GM12874 (cell line): ENCODE results near the gene RAPGEFL1.

Experiments
- CTCF ChIP-seq: IDR thresholded peaks from 2 replicates; pipeline ENCODE4 v1.5.1; 2011; ENCODE audit warnings: low read depth, mild to moderate bottlenecking, control low read depth, low read length, moderate library complexity; ENCODE audit not compliant: insufficient read depth

RAPGEFL1 gene

DNA sequence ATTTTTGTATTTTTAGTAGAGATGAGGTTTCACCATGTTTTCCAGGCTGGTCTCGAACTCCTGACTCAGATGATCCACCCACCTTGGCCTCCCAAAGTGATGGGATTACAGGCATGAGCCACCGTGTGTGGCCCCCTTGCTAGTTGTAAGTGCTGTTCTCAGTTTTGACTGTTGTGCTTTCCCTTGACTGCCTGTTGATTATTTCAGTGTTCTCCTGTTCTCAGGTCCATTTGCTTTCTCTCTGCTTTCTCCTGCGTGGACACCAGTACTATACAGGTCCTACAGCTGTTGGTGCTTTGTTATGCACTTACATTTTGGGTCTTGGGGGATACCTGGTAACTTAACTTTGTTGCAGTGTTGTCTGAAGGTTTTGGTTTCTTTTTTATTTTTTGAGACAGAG lies 28.7 kb upstream of the RAPGEFL1 start:
- no peak for TF ChIP-seq CTCF

- no peak for TF ChIP-seq CTCF
These were observed 27.0 kb upstream of the RAPGEFL1 start for GRCh38 chr17:40150276-40150675.

DNA sequence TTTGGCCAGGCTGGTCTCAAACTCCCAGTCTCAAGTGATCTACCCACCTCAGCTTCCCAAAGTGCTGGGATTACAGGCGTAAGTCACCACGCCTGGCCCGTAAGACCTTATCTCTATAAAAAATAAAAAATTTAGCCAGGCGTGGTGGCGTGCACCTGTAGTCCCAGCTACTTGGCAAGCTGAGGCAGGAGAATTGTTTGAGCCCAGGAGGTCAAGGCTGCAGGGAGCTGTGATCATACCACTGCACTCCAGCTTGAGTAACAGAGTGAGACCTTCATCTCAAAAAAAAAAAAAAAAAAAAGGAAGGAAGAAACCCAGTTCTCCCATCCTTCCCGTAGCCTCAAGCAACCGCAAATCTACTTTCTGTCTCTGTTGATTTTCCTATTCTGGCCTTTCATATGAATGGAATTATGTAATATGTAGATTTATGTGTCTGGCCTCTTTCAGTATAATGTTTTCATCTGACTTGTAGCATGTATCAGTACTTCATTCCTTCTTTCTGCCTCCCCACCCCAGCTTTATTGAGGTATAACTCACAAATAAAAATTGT lies 25.8 kb upstream of the RAPGEFL1 start:
- TF ChIP-seq CTCF, result no peak

DNA sequence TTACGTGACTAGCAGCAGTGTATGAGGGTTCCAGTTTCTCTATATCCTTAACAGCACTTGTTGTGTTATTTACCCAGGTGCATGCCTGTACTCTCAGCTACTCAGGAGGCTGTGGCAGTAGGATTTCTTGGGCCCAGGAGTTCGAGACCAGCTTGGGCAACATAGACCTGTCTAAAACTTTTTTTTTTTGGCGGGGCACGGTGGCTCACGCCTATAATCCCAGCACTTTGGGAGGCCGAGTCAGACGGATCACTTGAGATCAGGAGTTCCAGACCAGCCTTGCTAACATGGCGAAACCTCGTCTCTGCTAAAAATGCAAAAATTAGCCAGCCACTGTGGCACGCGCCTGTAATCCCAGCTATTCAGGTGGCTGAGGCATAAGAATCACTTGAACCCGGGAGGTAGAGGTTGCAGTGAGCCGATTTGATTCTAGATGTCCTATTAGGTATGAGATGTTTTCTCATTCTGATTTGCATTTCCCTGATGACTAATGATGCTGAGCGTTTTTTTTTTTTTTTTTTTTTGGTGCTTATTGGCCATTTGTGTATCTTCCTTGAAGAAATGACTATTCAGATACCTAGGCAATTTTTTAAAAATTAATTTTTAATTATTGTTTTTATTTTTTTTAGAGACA lies 23.6 kb upstream of the RAPGEFL1 start:
- TF ChIP-seq CTCF, result no peak

DNA sequence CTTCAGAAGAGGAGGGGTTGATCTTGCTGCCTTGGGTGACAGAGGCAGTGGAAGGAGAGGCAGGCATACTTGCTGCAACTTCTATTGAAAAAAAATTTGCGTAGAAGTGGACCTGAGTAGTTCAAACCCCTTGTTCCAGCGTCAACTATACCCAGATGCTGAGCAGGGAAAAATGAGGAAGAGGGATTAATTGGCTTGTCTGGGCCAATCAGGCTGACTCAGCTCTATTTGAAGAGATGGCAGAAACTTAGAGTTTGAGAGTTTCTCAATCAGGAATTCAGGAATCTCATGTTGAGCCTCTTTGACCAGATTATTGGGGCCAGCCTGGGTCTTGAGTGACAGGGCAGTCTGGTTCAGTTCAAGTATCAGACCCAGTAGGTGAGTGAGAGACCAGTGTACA lies 19.3 kb upstream of the RAPGEFL1 start:
- TF ChIP-seq CTCF, result no peak

DNA sequence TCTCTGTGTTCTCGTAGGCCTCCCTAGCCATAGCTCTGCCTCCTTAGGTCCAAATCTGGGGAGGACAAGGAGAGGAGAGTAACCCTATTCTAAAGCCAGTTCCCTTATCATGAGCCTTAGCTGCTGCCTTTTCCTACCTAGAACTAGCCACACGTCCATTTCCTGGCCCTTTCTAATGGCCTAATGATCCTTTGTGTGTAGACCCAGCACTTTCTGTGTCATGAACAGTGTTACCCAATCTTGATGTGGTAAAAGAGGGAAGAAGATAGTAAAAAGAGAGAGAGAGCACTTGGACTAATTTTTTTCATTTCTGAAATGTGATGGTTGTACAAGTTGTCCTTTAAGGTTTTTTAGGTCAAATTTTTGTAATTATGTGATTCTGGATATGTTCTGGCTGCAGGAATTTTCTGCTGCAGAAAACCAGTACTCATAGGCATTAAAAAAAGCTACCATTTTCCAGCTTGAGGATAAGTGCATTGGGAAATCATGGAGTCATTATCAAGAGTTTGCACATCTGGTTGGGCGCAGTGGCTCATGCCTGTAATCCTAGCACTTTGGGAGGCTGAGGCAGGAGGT lies 18.7 kb upstream of the RAPGEFL1 start:
- TF ChIP-seq CTCF, result no peak

GRCh38 chr17:40159456-40159855 lies 17.8 kb upstream of the RAPGEFL1 start:
- TF ChIP-seq CTCF, result no peak
